SK-N-SH treated with all-trans-retinoic acid at 6 μM for 48 hours (cell line): ENCODE measurements around the gene STX3.

Experiments used
- CREB5 ChIP-seq: fragments of 250-450 bp; sonication (Bioruptor Pico); IDR thresholded peaks from 2 replicates; pipeline ENCODE4 v1.5.1; 2020; ENCODE audit warnings: low read depth, mild to moderate bottlenecking, moderate library complexity
- CSDC2 ChIP-seq: fragments of 250-450 bp; sonication (Bioruptor Pico); IDR thresholded peaks from 2 replicates; pipeline ENCODE4 v1.5.0; 2020; ENCODE audit warnings: mild to moderate bottlenecking, moderate library complexity
- CSRNP3 ChIP-seq: fragments of 250-450 bp; sonication (Bioruptor Pico); IDR thresholded peaks from 2 replicates; pipeline ENCODE4 v1.5.1; 2021; ENCODE audit warnings: mild to moderate bottlenecking, moderate library complexity
- ISL1 ChIP-seq: fragments of 250-450 bp; sonication (Bioruptor Pico); IDR thresholded peaks from 2 replicates; pipeline ENCODE4 v2.1.2; 2022; ENCODE audit warnings: mild to moderate bottlenecking, moderate library complexity
- PATZ1 ChIP-seq: fragments of 250-450 bp; sonication (Bioruptor Pico); IDR thresholded peaks from 2 replicates; pipeline ENCODE4 v1.8.0; 2020; ENCODE audit warnings: mild to moderate bottlenecking, moderate library complexity, borderline replicate concordance
- TOX ChIP-seq: fragments of 250-450 bp; sonication (Bioruptor Pico); IDR thresholded peaks from 2 replicates; pipeline ENCODE4 v1.8.0; 2021; ENCODE audit warnings: mild to moderate bottlenecking, moderate library complexity, borderline replicate concordance
- ZC3H10 ChIP-seq: fragments of 250-450 bp; sonication (Bioruptor Pico); IDR thresholded peaks from 2 replicates; pipeline ENCODE4 v1.5.1; 2021; ENCODE audit warnings: mild to moderate bottlenecking, moderate library complexity
- ZFP3 ChIP-seq: fragments of 250-450 bp; sonication (Bioruptor Pico); IDR thresholded peaks from 2 replicates; pipeline ENCODE4 v1.5.0; 2020; ENCODE audit warnings: mild to moderate bottlenecking, moderate library complexity
- ZNF565 ChIP-seq: fragments of 450-650 bp; formaldehyde crosslinking; conservative IDR thresholded peaks from 2 replicates; pipeline ENCODE4 v1.5.0; 2020; ENCODE audit warnings: low read depth, mild to moderate bottlenecking, moderate library complexity
- ZNF8 ChIP-seq: fragments of 450-650 bp; formaldehyde crosslinking; IDR thresholded peaks from 2 replicates; pipeline ENCODE4 v1.5.0; 2020; ENCODE audit warnings: mild to moderate bottlenecking, moderate library complexity
- TF ChIP-seq, protein P1 (sequence below): fragments of 250-450 bp; sonication (Bioruptor Pico); IDR thresholded peaks from 2 replicates; pipeline ENCODE4 v1.8.0; 2021; ENCODE audit warnings: low read depth, mild to moderate bottlenecking, moderate library complexity, borderline replicate concordance

GRCh38 chr11:59754859-59755700 lies at the start of gene STX3:
- no peak for TF ChIP-seq CSRNP3 (CRISPR knock-in tag)
- no peak for TF ChIP-seq CSDC2 (CRISPR knock-in tag)
- TF ChIP-seq ISL1: no peak
- no peak for TF ChIP-seq PATZ1 (CRISPR knock-in tag)
- no peak for TF ChIP-seq ZFP3 (CRISPR knock-in tag)
- no peak for TF ChIP-seq TOX (CRISPR knock-in tag)
- no peak for TF ChIP-seq ZC3H10 (CRISPR knock-in tag)
- no peak for TF ChIP-seq ZNF565 (CRISPR knock-in tag)
- no peak for TF ChIP-seq CREB5
- TF ChIP-seq, protein P1, sequence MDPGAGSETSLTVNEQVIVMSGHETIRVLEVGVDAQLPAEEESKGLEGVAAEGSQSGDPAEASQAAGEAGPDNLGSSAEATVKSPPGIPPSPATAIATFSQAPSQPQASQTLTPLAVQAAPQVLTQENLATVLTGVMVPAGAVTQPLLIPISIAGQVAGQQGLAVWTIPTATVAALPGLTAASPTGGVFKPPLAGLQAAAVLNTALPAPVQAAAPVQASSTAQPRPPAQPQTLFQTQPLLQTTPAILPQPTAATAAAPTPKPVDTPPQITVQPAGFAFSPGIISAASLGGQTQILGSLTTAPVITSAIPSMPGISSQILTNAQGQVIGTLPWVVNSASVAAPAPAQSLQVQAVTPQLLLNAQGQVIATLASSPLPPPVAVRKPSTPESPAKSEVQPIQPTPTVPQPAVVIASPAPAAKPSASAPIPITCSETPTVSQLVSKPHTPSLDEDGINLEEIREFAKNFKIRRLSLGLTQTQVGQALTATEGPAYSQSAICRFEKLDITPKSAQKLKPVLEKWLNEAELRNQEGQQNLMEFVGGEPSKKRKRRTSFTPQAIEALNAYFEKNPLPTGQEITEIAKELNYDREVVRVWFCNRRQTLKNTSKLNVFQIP (CRISPR knock-in tag): no peak
- no peak for TF ChIP-seq ZNF8 (CRISPR knock-in tag)
